Smooth muscle cell (in vitro differentiated cells): ENCODE data around the gene SLC37A2. TPM values are rescaled to one million over a fixed set of nuclear protein-coding genes. Genes with fewer than 3 reads are reported as not detected.

ENCODE experiments used
- DNase-seq: peaks from one replicate; lab custom pipeline; 2025; ENCODE audit not compliant: unreplicated experiment; lab: John Stamatoyannopoulos, UW
- H2AFZ ChIP-seq: fragments of 200-600 bp; sonication (generic); 2 replicates; pipeline ENCODE4 v1.6.0; 2016; ENCODE audit warnings: antibody characterized with exemption, low read depth, mild to moderate bottlenecking
- H3F3A ChIP-seq: fragments of 200-600 bp; sonication (generic); 2 replicates; pipeline ENCODE4 v1.6.0; 2017; ENCODE audit warnings: antibody characterized with exemption, low read depth
- H3K27ac ChIP-seq: fragments of 200-600 bp; sonication (generic); 2 replicates; pipeline ENCODE4 v1.5.1; 2016; ENCODE audit warnings: low read depth, mild to moderate bottlenecking
- H3K27me3 ChIP-seq: fragments of 200-600 bp; sonication (generic); 2 replicates; pipeline ENCODE4 v1.6.1; 2016; ENCODE audit warnings: low read depth, mild to moderate bottlenecking
- H3K36me3 ChIP-seq: fragments of 200-600 bp; sonication (generic); 2 replicates; pipeline ENCODE4 v1.5.1; 2016; ENCODE audit warnings: low read depth
- H3K4me1 ChIP-seq: fragments of 200-600 bp; sonication (generic); 2 replicates; pipeline ENCODE4 v1.5.1; 2016; ENCODE audit warnings: low read depth
- H3K4me2 ChIP-seq: fragments of 200-600 bp; sonication (generic); 2 replicates; pipeline ENCODE4 v1.6.0; 2016; ENCODE audit warnings: mild to moderate bottlenecking
- H3K4me3 ChIP-seq: fragments of 200-600 bp; sonication (generic); 2 replicates; pipeline ENCODE4 v1.5.1; 2016; ENCODE audit warnings: mild to moderate bottlenecking
- H3K79me2 ChIP-seq: fragments of 200-600 bp; sonication (generic); 2 replicates; pipeline ENCODE4 v1.6.0; 2016; ENCODE audit warnings: low read depth, mild to moderate bottlenecking
- H3K9ac ChIP-seq: fragments of 200-600 bp; sonication (generic); 2 replicates; pipeline ENCODE4 v1.6.0; 2016; ENCODE audit warnings: low read depth
- H3K9me3 ChIP-seq: fragments of 200-600 bp; sonication (generic); replicated peaks from 2 replicates; pipeline ENCODE4 v1.5.1; 2016; ENCODE audit warnings: low read depth
- H4K20me1 ChIP-seq: fragments of 200-600 bp; sonication (generic); 2 replicates; pipeline ENCODE4 v1.6.0; 2016; ENCODE audit warnings: low read depth
- WGBS: methylation state at CpG from one replicate; pipeline ENCODE4 v1.1.7; 2016; ENCODE audit warnings: low lambda C conversion rate; 5-methylcytosine and 5-hydroxymethylcytosine counted together
- polyA plus RNA-seq: library from polyadenylated mRNA; unstranded; fragments of >200 nt; fragmentation: Nextera tagmentation; extraction: Ambion mirVana; gene quantifications from 2 replicates; pipeline ENCODE4 v1.2.1, GENCODE V29; 2016
- total RNA-seq: library from RNA; depleted of rRNA; stranded (reverse); fragments of >200 nt; gene quantifications from 2 replicates; pipeline ENCODE4 v1.2.3, GENCODE V29; 2014
- TF ChIP-seq, protein P1 (sequence below): fragments of 200-600 bp; sonication (generic); IDR thresholded peaks from 2 replicates; pipeline ENCODE4 v1.5.1; 2017; ENCODE audit warnings: borderline replicate concordance, mild to moderate bottlenecking, antibody characterized with exemption; ENCODE audit not compliant: insufficient read depth, poor library complexity, severe bottlenecking

Gene SLC37A2
- total and polyA plus RNA-seq, 2 experiments from 2014 or later: 0.69 to 5.3 TPM

DNA sequence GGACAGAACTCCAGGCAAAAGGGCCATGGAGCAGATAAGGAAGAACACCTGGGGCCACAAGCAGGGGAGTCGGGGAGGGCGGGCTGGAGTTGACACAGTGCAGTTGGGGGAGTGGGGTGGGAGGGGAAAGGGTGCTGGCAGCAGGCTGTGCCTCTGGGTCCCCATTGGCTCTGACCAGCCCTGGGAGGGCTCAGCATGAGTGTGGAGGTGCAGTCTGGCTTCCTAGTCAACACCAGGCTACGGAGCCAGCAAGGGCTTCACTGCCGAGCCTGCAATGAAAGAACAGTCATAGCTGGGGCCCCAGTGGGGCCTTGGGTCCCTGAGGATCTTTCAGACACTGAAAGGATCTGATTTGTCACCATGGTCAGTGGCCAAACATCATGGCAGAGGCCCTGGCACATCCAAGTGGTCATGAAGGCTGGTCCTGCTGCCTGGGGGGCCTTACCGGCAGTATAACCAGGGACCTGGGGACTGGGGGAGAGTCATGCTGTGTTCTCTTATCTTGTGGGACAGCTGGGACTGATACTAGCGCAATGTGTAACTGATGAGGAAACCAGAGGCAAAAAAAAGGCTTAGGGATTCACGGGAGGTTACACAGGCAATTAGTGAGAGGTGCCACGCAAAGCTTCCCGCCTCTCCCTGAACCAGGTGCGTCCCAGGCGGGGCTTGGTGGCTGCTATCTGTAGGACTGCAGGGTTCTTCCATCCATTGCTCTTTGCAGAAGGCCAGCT, 11.6 kb downstream of the SLC37A2 start:
- H2AFZ ChIP-seq: no peak overlapping the region
- H3K79me2 ChIP-seq: no peaks in the 10 kb centered on the region
- TF ChIP-seq, protein P1, sequence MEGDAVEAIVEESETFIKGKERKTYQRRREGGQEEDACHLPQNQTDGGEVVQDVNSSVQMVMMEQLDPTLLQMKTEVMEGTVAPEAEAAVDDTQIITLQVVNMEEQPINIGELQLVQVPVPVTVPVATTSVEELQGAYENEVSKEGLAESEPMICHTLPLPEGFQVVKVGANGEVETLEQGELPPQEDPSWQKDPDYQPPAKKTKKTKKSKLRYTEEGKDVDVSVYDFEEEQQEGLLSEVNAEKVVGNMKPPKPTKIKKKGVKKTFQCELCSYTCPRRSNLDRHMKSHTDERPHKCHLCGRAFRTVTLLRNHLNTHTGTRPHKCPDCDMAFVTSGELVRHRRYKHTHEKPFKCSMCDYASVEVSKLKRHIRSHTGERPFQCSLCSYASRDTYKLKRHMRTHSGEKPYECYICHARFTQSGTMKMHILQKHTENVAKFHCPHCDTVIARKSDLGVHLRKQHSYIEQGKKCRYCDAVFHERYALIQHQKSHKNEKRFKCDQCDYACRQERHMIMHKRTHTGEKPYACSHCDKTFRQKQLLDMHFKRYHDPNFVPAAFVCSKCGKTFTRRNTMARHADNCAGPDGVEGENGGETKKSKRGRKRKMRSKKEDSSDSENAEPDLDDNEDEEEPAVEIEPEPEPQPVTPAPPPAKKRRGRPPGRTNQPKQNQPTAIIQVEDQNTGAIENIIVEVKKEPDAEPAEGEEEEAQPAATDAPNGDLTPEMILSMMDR: no peak
- no peak overlapping the region for H3K4me3 ChIP-seq
- 82% methylated on average over 11 of the region's 11 CpGs for WGBS
- H3F3A ChIP-seq: no peaks in the 10 kb centered on the region
- no peaks in the 10 kb centered on the region for H3K9me3 ChIP-seq
- no peak overlapping the region for H3K4me2 ChIP-seq
- DNase-seq: no peak
- peaks cover 8% of the 10 kb centered on the region for H3K4me1 ChIP-seq
- H4K20me1 ChIP-seq: no peaks in the 10 kb centered on the region
- H3K27ac ChIP-seq: no peak overlapping the region
- no peak overlapping the region for H3K9ac ChIP-seq
- no peaks in the 10 kb centered on the region for H3K36me3 ChIP-seq
- no peaks in the 10 kb centered on the region for H3K27me3 ChIP-seq

GRCh38 chr11:125075242-125075625, 12.1 kb downstream of the SLC37A2 start:
- peak overlapping the region; percentile 43 for H3K27ac ChIP-seq
- H3F3A ChIP-seq: no peaks in the 10 kb centered on the region
- DNase-seq: no peak
- no peak overlapping the region for H3K9ac ChIP-seq
- H3K4me1 ChIP-seq: peaks cover 6% of the 10 kb centered on the region
- H3K36me3 ChIP-seq: no peaks in the 10 kb centered on the region
- H3K4me2 ChIP-seq: peak overlapping the region; percentile 52
- no peaks in the 10 kb centered on the region for H4K20me1 ChIP-seq
- TF ChIP-seq, protein P1: no peak
- H2AFZ ChIP-seq: no peak overlapping the region
- 93% methylated on average over 7 of the region's 7 CpGs for WGBS
- no peaks in the 10 kb centered on the region for H3K79me2 ChIP-seq
- H3K9me3 ChIP-seq: no peaks in the 10 kb centered on the region
- no peak overlapping the region for H3K4me3 ChIP-seq
- no peaks in the 10 kb centered on the region for H3K27me3 ChIP-seq

DNA sequence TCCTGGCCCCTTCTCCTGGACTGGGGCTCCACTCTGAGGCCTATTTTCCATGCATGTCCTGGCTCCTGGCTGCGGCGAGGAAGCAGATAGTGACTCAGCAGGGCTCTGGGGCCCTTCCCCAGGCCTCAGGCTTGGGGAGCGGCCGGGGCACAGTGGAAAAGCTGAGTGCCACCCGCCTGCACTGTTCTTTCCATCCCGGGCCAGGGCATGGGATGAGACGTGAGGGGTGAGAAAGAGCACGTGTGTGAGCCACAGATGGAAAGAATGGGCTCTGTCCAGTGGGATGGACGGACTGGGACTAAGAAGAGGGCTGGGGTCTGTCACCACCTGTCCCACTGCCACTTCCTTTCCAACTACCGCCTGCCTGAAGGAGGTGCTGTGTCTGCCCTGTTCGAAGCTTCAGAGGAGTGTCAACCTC, 12.8 kb downstream of the SLC37A2 start:
- no peaks in the 10 kb centered on the region for H3K9me3 ChIP-seq
- H3K36me3 ChIP-seq: no peaks in the 10 kb centered on the region
- peak overlapping the region; percentile 43 for H3K27ac ChIP-seq
- no peaks in the 10 kb centered on the region for H3K79me2 ChIP-seq
- H3K4me3 ChIP-seq: no peak overlapping the region
- WGBS: 35% methylated on average over 11 of the region's 11 CpGs
- no peak overlapping the region for H3K9ac ChIP-seq
- no peak for DNase-seq
- no peaks in the 10 kb centered on the region for H3K4me1 ChIP-seq
- TF ChIP-seq, protein P1: peak; percentile 21
- no peaks in the 10 kb centered on the region for H3F3A ChIP-seq
- no peaks in the 10 kb centered on the region for H4K20me1 ChIP-seq
- no peaks in the 10 kb centered on the region for H3K27me3 ChIP-seq
- H2AFZ ChIP-seq: no peak overlapping the region
- peak overlapping the region; percentile 52 for H3K4me2 ChIP-seq
